HG03342 (cell line): ENCODE results near the gene JPH2.

Source experiments
- ATAC-seq: cut with Tn5 transposase; IDR thresholded peaks from one replicate; pipeline ENCODE4 v1.9.1; 2021; ENCODE audit warnings: mild to moderate bottlenecking, moderate library complexity; ENCODE audit not compliant: unreplicated experiment

Gene JPH2

GRCh38 chr20:44160133-44160532, 26.9 kb downstream of the JPH2 start:
- no peak for ATAC-seq

GRCh38 chr20:44159711-44160110, 27.3 kb downstream of the JPH2 start:
- ATAC-seq, result no peak

GRCh38 chr20:44159125-44159524, 27.9 kb downstream of the JPH2 start:
- no peak for ATAC-seq

GRCh38 chr20:44157061-44157460, 29.9 kb downstream of the JPH2 start:
- ATAC-seq, result no peak

DNA sequence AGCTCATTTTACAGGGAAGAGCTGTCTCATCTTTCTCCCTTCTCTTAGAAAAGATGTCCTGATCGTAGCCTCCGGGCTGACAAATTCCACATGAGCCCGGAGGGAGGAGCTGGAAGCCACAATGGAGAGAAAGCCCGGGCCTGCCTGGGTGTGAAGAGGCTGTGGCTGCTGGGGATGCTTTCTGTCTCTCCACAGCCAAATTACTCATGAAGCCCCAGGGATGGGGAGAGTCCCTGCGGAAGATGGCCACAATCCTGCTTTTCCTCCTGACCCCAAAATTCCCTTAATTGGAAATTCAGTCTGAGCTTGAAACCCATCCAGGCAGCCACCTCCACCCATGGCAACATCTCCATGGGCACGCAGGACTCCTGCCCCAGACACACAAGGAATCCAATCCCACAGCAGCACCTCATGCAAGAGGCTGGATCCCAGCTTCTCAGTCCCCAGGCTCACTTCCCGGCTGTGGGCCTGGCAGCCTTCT, 32.4 kb downstream of the JPH2 start:
- ATAC-seq, result no peak

DNA sequence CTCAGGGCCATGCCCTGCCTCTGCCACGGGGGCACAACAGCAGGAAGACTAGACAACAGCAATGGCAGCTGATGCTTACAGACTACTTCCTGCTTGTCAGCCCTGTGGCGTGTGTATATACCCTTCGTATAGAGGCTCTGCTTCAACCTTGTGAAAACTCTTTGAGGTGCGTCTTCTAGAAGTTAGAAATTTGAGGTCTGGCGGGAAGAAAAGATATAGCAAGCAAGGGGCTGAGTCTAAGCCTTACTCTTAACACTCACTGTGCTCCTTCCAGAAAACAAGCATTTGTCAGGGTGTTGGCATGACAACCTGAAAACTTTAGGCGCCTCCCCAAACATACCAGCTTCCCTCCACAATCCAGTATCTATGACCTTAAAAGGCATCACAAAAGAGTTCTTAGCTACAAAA, 33.3 kb downstream of the JPH2 start:
- no peak for ATAC-seq

DNA sequence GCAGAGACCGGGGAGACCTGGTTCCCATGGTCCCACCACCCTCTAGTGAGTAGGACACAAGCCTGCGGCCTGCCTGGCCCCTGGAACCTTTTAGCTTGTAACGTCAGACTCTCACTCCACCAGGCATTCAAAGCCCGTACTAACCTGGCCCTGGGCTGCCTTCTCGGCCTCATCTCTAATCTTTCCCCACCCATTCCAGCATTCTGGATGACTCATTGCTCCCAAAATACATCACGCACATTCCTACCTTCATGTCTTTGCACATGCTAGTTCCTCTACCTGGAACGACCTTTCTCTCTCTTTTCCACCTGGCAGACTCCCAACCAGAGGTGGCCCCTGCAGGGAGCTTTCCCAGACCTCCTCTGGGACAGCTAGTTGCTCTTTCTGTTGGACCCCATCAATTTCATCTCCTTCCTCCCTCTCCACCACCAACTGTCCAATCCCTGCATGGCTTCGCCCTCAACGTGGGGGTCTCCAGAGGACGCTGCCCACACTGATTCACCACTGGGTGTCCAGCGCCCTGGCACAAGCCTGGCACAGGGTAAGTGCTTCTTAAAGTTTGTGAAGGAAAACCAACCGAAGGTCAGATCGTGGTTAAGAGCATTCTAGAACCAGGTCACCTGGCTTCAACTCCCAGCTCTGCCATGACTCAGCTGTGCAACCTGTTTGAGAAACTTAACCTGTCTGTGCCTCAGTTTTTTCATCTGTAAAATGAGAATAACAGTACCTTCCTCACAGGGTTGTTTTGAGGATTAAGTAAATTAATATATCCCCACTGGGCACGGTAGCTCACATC, 35.2 kb downstream of the JPH2 start:
- ATAC-seq, result no peak

DNA sequence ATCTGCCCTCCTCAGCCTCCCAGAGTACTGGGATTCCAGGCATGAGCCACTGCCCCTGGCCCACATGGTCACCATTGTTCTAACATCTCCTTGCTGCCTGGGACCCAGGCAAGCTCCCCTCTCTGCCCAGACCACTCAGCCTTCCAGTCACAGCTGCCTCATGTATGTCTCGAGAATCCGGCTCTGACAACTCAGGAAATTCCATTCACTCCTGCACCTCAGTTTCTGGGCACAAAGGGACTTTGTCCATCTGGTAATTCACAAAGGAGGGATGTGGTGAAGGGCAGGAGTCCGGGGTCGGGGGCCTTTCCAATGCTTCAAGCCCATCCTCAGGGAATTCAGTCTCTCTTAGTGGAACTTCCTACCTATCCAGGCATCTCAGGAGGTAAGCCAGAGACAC, 40.7 kb downstream of the JPH2 start:
- no peak for ATAC-seq

DNA sequence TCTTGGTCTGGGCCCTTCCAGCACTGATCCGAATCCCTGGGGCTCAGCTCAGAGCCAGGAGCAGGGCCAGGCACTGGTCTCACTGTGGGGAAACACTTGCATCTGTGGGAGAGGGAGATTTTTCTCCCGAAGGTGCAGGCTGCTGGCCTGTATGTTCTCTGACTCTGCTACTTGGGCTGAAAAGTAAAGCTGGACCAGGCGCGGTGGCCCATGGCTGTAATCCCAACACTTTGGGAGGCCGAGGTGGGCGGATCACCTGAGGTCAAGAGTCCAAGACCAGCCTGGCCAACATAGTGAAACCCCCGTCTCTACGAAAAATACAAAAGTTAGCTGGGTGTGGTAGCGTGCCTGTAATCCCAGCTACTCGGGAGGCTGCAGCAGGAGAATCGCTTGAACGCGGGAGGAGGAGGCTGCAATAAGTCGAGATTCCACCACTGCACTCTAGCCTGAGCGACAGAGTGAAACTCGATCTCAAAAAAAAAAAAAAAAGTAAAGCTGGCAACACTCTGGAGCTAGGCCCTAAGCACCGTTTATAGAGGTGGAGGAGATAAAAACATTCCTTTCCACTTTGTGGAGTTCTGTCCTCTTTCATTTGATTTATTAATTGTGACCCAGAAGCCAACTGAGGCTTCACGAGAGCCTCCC, 41.7 kb downstream of the JPH2 start:
- ATAC-seq, result no peak

DNA sequence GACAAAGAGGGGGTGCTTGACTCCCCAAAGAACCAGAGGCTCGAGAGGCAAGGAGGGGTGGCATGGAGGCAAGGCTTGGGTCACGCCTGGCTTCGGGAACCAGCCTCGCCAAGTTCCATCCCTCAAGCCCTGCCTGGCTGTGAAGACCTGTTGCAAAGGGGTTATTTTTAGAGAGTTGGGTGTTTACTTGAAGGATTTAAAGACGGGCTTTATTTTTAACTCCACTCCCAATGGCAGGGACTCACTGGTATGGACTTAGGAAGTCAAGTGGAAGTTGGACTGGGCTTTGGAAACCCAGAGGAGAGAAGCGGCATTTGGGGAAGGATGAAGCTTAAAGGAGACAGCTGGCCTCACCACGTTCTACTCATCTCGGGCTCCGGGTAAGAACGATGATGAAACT, 43.1 kb downstream of the JPH2 start:
- no peak for ATAC-seq

- no peak for ATAC-seq
These were observed 44.6 kb downstream of the JPH2 start for GRCh38 chr20:44142413-44142812.

- no peak for ATAC-seq
These were observed 45.1 kb downstream of the JPH2 start for GRCh38 chr20:44141873-44142272.

DNA sequence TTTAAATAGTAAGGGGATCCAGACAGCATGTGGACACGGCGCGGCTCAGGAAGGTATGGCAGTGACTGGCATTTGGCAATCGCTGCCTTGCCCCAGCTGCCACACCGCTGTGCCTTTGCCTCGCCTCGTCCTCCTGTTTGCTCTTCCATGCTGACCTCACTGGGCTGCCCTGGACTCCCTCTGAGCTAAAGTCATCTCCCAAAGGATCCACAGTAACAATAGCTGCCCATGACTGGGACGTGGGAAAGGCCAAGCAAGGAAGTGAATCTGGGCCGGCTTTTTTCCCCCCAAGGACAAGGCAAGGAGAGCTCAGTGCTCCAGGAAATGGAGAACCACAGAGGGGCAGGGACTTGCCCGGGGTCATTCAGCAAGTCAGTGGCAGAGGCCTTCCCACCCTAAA, 48.1 kb downstream of the JPH2 start:
- ATAC-seq, result no peak

GRCh38 chr20:44137266-44137801, 49.7 kb downstream of the JPH2 start:
- ATAC-seq, result no peak

GRCh38 chr20:44136579-44137265, 50.3 kb downstream of the JPH2 start:
- no peak for ATAC-seq

- no peak for ATAC-seq
These were observed 51.4 kb downstream of the JPH2 start for GRCh38 chr20:44135417-44136204.

- no peak for ATAC-seq
These were observed 52.0 kb downstream of the JPH2 start for GRCh38 chr20:44135012-44135412.

DNA sequence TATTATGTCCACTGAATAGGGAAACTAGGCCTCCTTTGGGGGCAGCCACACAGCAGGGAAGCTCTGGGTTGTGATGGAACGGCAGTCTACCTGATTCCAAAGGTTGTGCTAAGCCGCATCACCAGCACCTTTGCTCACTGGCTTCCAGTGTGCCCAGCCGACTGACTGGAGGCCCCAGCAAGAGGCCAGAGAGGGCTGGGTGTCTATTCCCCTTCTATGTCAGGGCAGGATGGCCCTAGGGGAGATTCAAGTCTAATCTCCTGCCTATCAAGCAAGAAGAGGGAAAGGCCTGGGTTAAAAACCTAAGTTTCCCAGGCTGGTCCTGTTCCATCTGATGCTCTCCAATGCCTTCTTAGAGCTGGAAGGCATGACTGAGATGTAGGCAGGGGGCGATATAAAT, 53.6 kb downstream of the JPH2 start:
- ATAC-seq, result no peak

DNA sequence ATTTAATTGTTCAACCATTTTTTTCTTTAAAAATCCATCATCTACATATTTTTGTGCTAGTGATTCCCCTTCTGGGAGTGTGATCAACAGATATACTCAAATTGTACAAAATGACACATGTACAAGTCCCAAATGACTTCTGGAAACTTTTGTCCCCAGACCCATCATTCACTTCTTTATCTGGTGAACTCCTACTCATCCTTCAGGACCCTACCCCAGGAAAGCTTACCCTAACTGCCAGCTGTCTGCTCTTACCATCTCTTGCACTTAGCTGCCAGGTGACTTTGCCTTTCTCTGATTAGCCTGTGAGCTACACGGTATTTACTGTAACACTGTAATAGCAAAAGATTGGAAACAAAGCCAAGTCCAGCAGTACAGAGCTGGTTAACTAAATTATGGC, 55.3 kb downstream of the JPH2 start:
- ATAC-seq, result no peak

GRCh38 chr20:44129911-44130718, 56.9 kb downstream of the JPH2 start:
- no peak for ATAC-seq
